Keratinocyte (primary cell): ENCODE measurements around the gene FRRS1L. TPM values are rescaled to one million over a fixed set of nuclear protein-coding genes. Genes with fewer than 3 reads are reported as not detected.

ENCODE experiments used
- DNase-seq: peaks from one replicate; pipeline ENCODE4 v3.0.0-alpha.2; 2011; ENCODE audit warnings: low read depth, missing footprints, low spot score
- FAIRE-seq: peaks from 2 replicates; lab custom pipeline; 2011; peaks lifted over from hg19 to GRCh38; lab: Jason Lieb, UNC
- H2AFZ ChIP-seq: 2 replicates; pipeline ENCODE4 v1.6.0; 2012; ENCODE audit warnings: low read length, control low read depth, inconsistent platforms; ENCODE audit not compliant: control insufficient read depth
- H3K27ac ChIP-seq: 2 replicates; pipeline ENCODE4 v1.5.1; 2011; ENCODE audit warnings: low read length; ENCODE audit not compliant: control insufficient read depth, insufficient read depth
- H3K27me3 ChIP-seq: 3 replicates; pipeline ENCODE4 v1.6.0; 2011; ENCODE audit warnings: low read length; ENCODE audit not compliant: control insufficient read depth, insufficient read depth; ENCODE audit errors: extremely low read depth
- H3K36me3 ChIP-seq, 2 experiments: 2 replicates in 1 of 2; 3 replicates in 1 of 2; pipeline ENCODE4 v1.5.1; 2011; ENCODE audit warnings: low read length in 2 of 2, mild to moderate bottlenecking in 1 of 2; ENCODE audit not compliant: control insufficient read depth in 2 of 2, insufficient read depth in 2 of 2; ENCODE audit errors: extremely low read depth in 1 of 2
- H3K4me1 ChIP-seq: 3 replicates; pipeline ENCODE4 v1.5.1; 2011; ENCODE audit warnings: low read length; ENCODE audit not compliant: control insufficient read depth, insufficient read depth; ENCODE audit errors: extremely low read depth
- H3K4me2 ChIP-seq: 3 replicates; pipeline ENCODE4 v1.6.0; 2011; ENCODE audit warnings: low read depth, low read length; ENCODE audit not compliant: control insufficient read depth, insufficient read depth; ENCODE audit errors: extremely low read depth
- H3K4me3 ChIP-seq, 3 experiments: fragments of 200-600 bp in 1 of 3; sonication (generic) in 1 of 3; 2 replicates in 2 of 3; 3 replicates in 1 of 3; pipeline ENCODE4 v1.5.1; 2011 to 2016; ENCODE audit warnings: low read length in 3 of 3, mild to moderate bottlenecking in 3 of 3, control low read depth in 2 of 3, inconsistent platforms in 1 of 3, low read depth in 1 of 3, mixed read lengths in 1 of 3, mixed run types in 1 of 3, moderate library complexity in 1 of 3; ENCODE audit not compliant: control insufficient read depth in 2 of 3, insufficient read depth in 2 of 3; ENCODE audit errors: extremely low read depth in 1 of 3
- H3K79me2 ChIP-seq: 2 replicates; pipeline ENCODE4 v1.6.0; 2012; ENCODE audit warnings: low read length; ENCODE audit not compliant: control insufficient read depth, insufficient read depth
- H3K9ac ChIP-seq: 3 replicates; pipeline ENCODE4 v1.6.0; 2011; ENCODE audit warnings: low read length; ENCODE audit not compliant: control insufficient read depth, insufficient read depth; ENCODE audit errors: extremely low read depth
- H3K9me1 ChIP-seq: 3 replicates; pipeline ENCODE4 v1.6.0; 2011; ENCODE audit warnings: low read length; ENCODE audit not compliant: control insufficient read depth, insufficient read depth; ENCODE audit errors: extremely low read depth
- H3K9me3 ChIP-seq: 2 replicates; pipeline ENCODE4 v1.5.1; 2012; ENCODE audit warnings: low read depth, low read length; ENCODE audit not compliant: control insufficient read depth
- H4K20me1 ChIP-seq: 3 replicates; pipeline ENCODE4 v1.6.0; 2011; ENCODE audit warnings: low read length; ENCODE audit not compliant: control insufficient read depth, insufficient read depth; ENCODE audit errors: extremely low read depth
- EZH2 ChIP-seq: IDR thresholded peaks from one replicate; pipeline ENCODE4 v1.6.1; 2012; ENCODE audit warnings: inconsistent platforms, mild to moderate bottlenecking, low read length, moderate library complexity
- dilution Hi-C: fragments of 300-500 bp; cut with MboI; formaldehyde crosslinking; loops from one replicate; pipeline ENCODE4 v1.7.0; 2020; ENCODE audit warnings: low sequenced_read_pairs; ENCODE audit not compliant: extremely low pct_ligation_motif_present
- polyA plus RNA-seq, 5 experiments: library from polyadenylated mRNA; depleted of rRNA in 3 of 5; stranded (reverse) in 3 of 5; stranded (forward) in 1 of 5; unstranded in 1 of 5; fragments of >200 nt; gene quantifications; 1 replicate in 1 of 5; 2 replicates in 3 of 5; 3 replicates in 1 of 5; pipeline versions ENCODE4 v1.2.1 to v1.2.3, GENCODE V29; 2011 to 2012; ENCODE audit warnings: missing spikeins in 2 of 5, low read depth in 1 of 5, low replicate concordance in 1 of 5
- TF ChIP-seq, protein P1 (sequence below), 3 experiments: IDR thresholded peaks in 1 of 3; conservative IDR thresholded peaks in 1 of 3; optimal IDR thresholded peaks in 1 of 3; 2 replicates in 2 of 3; 3 replicates in 1 of 3; pipeline versions ENCODE3 to v1.5.1; 2011; ENCODE audit warnings: low read length in 3 of 3, mild to moderate bottlenecking in 3 of 3, moderate library complexity in 2 of 3, control low read depth in 1 of 3, inconsistent platforms in 1 of 3; ENCODE audit not compliant: insufficient read depth in 2 of 3; ENCODE audit errors: extremely low read depth in 1 of 3

FRRS1L gene
- polyA plus RNA-seq, 1 donor (not counting 4 experiments of a cell fraction or from before 2014, with no cell fraction given), result not detected

DNA sequence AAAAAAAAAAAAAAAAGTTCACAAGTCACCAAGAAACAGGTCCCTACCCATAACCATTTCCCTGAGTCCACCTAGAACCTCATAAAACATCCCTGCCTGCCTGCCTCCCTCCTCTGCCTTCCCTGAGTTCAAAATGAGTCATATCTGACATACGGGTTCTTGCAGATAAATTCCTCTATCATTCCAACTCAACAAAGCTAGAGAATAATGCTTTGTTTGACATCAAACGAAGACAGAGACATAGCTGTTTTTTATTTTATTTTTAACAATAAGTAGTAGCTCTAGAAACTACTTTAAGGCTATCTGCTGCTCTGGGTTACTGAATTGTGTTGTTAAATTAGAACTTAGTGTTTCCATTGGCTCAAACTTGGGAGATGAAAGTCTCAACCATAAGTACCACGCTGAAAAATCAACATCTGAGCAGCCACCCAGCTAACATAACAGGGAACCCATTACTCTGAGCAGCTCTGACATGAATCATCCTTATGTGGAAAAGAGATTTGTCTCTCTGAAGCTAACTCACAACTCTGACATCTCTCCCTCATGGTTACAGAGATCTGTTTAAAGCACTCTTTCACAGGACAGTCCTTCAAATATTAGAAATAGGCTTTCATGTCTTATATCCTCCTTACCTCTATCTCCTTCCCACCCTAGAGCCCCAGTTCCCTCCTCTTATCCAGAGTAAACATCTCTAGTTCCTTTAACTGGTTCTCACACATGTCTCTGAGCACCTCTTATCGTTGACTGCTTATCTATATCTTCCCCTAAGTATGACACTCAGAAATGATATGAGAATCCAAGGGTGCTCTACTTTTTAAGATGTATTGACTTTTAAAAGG is 59.4 kb downstream of the FRRS1L start:
- peaks cover 0 to 2% of the 10 kb centered on the region in 2 experiments for H3K36me3 ChIP-seq
- H3K9ac ChIP-seq, result peak overlapping the region; percentile 71
- H3K9me3 ChIP-seq, result no peaks in the 10 kb centered on the region
- TF ChIP-seq, protein P1, sequence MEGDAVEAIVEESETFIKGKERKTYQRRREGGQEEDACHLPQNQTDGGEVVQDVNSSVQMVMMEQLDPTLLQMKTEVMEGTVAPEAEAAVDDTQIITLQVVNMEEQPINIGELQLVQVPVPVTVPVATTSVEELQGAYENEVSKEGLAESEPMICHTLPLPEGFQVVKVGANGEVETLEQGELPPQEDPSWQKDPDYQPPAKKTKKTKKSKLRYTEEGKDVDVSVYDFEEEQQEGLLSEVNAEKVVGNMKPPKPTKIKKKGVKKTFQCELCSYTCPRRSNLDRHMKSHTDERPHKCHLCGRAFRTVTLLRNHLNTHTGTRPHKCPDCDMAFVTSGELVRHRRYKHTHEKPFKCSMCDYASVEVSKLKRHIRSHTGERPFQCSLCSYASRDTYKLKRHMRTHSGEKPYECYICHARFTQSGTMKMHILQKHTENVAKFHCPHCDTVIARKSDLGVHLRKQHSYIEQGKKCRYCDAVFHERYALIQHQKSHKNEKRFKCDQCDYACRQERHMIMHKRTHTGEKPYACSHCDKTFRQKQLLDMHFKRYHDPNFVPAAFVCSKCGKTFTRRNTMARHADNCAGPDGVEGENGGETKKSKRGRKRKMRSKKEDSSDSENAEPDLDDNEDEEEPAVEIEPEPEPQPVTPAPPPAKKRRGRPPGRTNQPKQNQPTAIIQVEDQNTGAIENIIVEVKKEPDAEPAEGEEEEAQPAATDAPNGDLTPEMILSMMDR (optimal IDR thresholded peaks at IDR 0.05 in 1 of 3, IDR thresholded peaks at IDR 0.05 in 1 of 3, conservative IDR thresholded peaks at IDR 0.05 in 1 of 3; ENCODE audit: extremely low read depth in 1 of 3, insufficient read depth in 2 of 3, low read length in 3 of 3), result no peak
- no peak for TF ChIP-seq EZH2
- no peak for DNase-seq
- FAIRE-seq, result peak; percentile 89
- H3K79me2 ChIP-seq, result peaks cover 80% of the 10 kb centered on the region
- H3K4me1 ChIP-seq, result peaks cover 52% of the 10 kb centered on the region
- H3K4me3 ChIP-seq, result peak overlapping the region in 2 of 3 experiments; percentile 50 to 58
- peaks cover 2% of the 10 kb centered on the region for H3K9me1 ChIP-seq
- no peaks in the 10 kb centered on the region for H3K27me3 ChIP-seq
- peak overlapping the region; percentile 8 for H2AFZ ChIP-seq
- H3K27ac ChIP-seq, result peak overlapping the region; percentile 89
- no peaks in the 10 kb centered on the region for H4K20me1 ChIP-seq
- dilution Hi-C loops, result no loop called here
- peak overlapping the region; percentile 79 for H3K4me2 ChIP-seq

DNA sequence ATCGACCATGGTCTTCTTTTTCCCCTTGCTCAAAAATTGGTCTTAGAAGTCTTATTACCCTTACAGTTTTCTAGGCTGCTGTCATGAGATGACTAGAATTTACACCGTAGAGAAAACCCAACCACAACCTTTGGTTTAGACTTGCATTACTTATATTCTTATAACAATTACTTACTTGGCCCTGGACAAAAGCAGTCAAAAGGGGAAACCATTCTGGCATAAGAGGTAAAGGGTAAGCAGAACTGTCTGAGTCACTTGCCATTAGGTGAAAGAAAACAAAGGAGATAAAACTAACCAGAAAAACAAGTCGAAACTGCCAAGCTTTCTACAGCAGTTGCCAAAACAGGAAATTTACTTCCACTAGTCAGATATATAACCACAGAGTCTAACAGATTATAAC is 65.2 kb downstream of the FRRS1L start:
- DNase-seq, result no peak
- TF ChIP-seq, protein P1 (optimal IDR thresholded peaks at IDR 0.05 in 1 of 3, IDR thresholded peaks at IDR 0.05 in 1 of 3, conservative IDR thresholded peaks at IDR 0.05 in 1 of 3; ENCODE audit: extremely low read depth in 1 of 3, insufficient read depth in 2 of 3, low read length in 3 of 3), result no peak
- TF ChIP-seq EZH2, result no peak
- no peaks in the 10 kb centered on the region for H3K27me3 ChIP-seq
- peak overlapping the region in 2 of 3 experiments; percentile 43 to 50 for H3K4me3 ChIP-seq
- H3K79me2 ChIP-seq, result peaks cover 86% of the 10 kb centered on the region
- peak; percentile 67 for FAIRE-seq
- peak overlapping the region; percentile 97 for H3K27ac ChIP-seq
- H3K4me1 ChIP-seq, result peaks cover 38% of the 10 kb centered on the region
- H3K9ac ChIP-seq, result peak overlapping the region; percentile 70
- H3K9me3 ChIP-seq, result no peaks in the 10 kb centered on the region
- peaks cover 2% of the 10 kb centered on the region for H4K20me1 ChIP-seq
- H2AFZ ChIP-seq, result no peak overlapping the region
- peaks cover 4 to 7% of the 10 kb centered on the region in 2 experiments for H3K36me3 ChIP-seq
- H3K4me2 ChIP-seq, result peak overlapping the region; percentile 94
- dilution Hi-C loops, result no loop called here
- peaks cover 3% of the 10 kb centered on the region for H3K9me1 ChIP-seq
